Stomach (tissue), 9 donors: ENCODE data around the gene TCN2. TPM values are rescaled to one million over a fixed set of nuclear protein-coding genes. Genes with fewer than 3 reads are reported as not detected.
"Not testable (repeated sequence)": the region's sequence is repeated elsewhere in the genome, so short reads cannot be mapped to it uniquely, and the experiment has no call there.

Source experiments
- DNase-seq, 2 donors: peaks; one replicate each; pipeline versions ENCODE4 v3.0.0 to v3.0.0-alpha.2; 2013 to 2019
- H3K27ac ChIP-seq, 5 donors: fragments of 200-600 bp in 4 of 5; sonication (generic) in 4 of 5; one replicate each; pipeline ENCODE4 v1.5.1; 2013 to 2019; ENCODE audit warnings: mild to moderate bottlenecking in 1 of 5, moderate library complexity in 1 of 5
- H3K27me3 ChIP-seq, 3 donors: fragments of 200-600 bp; sonication (generic); one replicate each; pipeline ENCODE4 v1.5.1; 2017 to 2019; ENCODE audit warnings: mixed run types in 1 of 3
- H3K36me3 ChIP-seq, 4 donors: fragments of 200-600 bp; sonication (generic); 1 replicate in 3 of 4; 2 replicates in 1 of 4; pipeline ENCODE4 v1.5.1; 2016 to 2019
- H3K4me1 ChIP-seq, 4 donors: fragments of 200-600 bp; sonication (generic); one replicate each; pipeline ENCODE4 v1.5.1; 2016 to 2019
- H3K4me3 ChIP-seq, 4 donors: fragments of 200-600 bp; sonication (generic) in 3 of 4; one replicate each; pipeline ENCODE4 v1.5.1; 2016 to 2019; ENCODE audit warnings: mild to moderate bottlenecking in 1 of 4
- H3K9me3 ChIP-seq, 4 donors: fragments of 200-600 bp; sonication (generic); one replicate each; pipeline ENCODE4 v1.5.1; 2016 to 2019
- CTCF ChIP-seq, 7 experiments: fragments of 450-650 bp in 4 of 7; fragments of 200-600 bp in 3 of 7; sonication (generic) in 3 of 7; IDR thresholded peaks; one replicate each; pipeline ENCODE4 v1.5.1; 2016 to 2019; ENCODE audit warnings: antibody characterized with exemption in 7 of 7, control low read depth in 2 of 7, mild to moderate bottlenecking in 1 of 7
- EP300 ChIP-seq: sonication (generic); formaldehyde crosslinking; IDR thresholded peaks from one replicate; pipeline ENCODE4 v1.6.1; 2017; ENCODE audit warnings: antibody characterized with exemption
- POLR2A ChIP-seq, 4 donors: fragments of 450-650 bp; IDR thresholded peaks; one replicate each; pipeline ENCODE4 v1.6.1; 2016; ENCODE audit warnings: antibody characterized with exemption in 4 of 4, control low read depth in 2 of 4, mild to moderate bottlenecking in 1 of 4, moderate library complexity in 1 of 4
- POLR2AphosphoS5 ChIP-seq, 3 donors: sonication (generic); formaldehyde crosslinking; IDR thresholded peaks; one replicate each; pipeline ENCODE4 v1.6.1; 2016; ENCODE audit warnings: antibody characterized with exemption in 3 of 3
- WGBS, 5 donors: extraction: QIAGEN DNeasy Blood & Tissue Kit in 3 of 5; methylation state at CpG; one replicate each; pipeline versions ENCODE4 v1.1.5 to v1.1.7; 2013 to 2018; 5-methylcytosine and 5-hydroxymethylcytosine counted together
- intact Hi-C: fragments of 100-400 bp; cut with DNase I; formaldehyde crosslinking; loops from one replicate; pipeline ENCODE4 v1.15.1; 2023; ENCODE audit warnings: low total_unique reads
- polyA plus RNA-seq, 3 donors: library from polyadenylated mRNA; stranded (reverse); fragments of 200-250 nt; gene quantifications; one replicate each; pipeline ENCODE4 v1.2.3, GENCODE V29; 2013
- total RNA-seq, 5 donors: library from RNA; depleted of rRNA; stranded (reverse); fragments of >200 nt; gene quantifications; one replicate each; pipeline versions ENCODE4 v1.1.0 to v1.2.3, GENCODE V29; 2014 to 2016
- donor health status: healthy with polysubstance abuse.
- donor health status: Bipolar disorder and iron deficiency.
- donor health status: healthy.

The TCN2 gene
- total and polyA plus RNA-seq, 8 donors: 1.4 to 16.3 (median 4.2) TPM

GRCh38 chr22:30614879-30615278, 7.9 kb downstream of the TCN2 start:
- H3K36me3 ChIP-seq: peaks cover 0 to 97% (median 63%) of the 10 kb centered on the region in 4 donors
- no peak overlapping the region for H3K4me3 ChIP-seq
- intact Hi-C loops: no loop called here
- no peak for TF ChIP-seq CTCF (IDR thresholded peaks at IDR 0.05)
- no peak for TF ChIP-seq POLR2A (IDR thresholded peaks at IDR 0.05)
- TF ChIP-seq POLR2AphosphoS5 (IDR thresholded peaks at IDR 0.05): no peak
- no peak for TF ChIP-seq EP300
- no peaks in the 10 kb centered on the region for H3K9me3 ChIP-seq
- DNase-seq: no peak
- H3K27me3 ChIP-seq: no peaks in the 10 kb centered on the region
- peak overlapping the region in 1 of 5 donors; percentile 19 for H3K27ac ChIP-seq
- H3K4me1 ChIP-seq: peaks cover under 1 to 4% (median 2%) of the 10 kb centered on the region in 4 donors

GRCh38 chr22:30615543-30615954, 8.6 kb downstream of the TCN2 start:
- intact Hi-C loops: no loop called here
- Histone ChIP-seq H3K36me3 (peaks cover 0 to 99% (median 68%) of the 10 kb centered on the region in 4 donors), H3K4me3 (no peak overlapping the region), H3K9me3 (no peaks in the 10 kb centered on the region), H3K27ac (peak overlapping the region in 1 of 5 donors; percentile 19), H3K27me3 (no peaks in the 10 kb centered on the region), H3K4me1 (no peaks in the 10 kb centered on the region)
- WGBS, 5 donors: 83 to 88% (median 84%) methylated on average over 6 to 7 of the region's 7 CpGs
- TF ChIP-seq POLR2A (IDR thresholded peaks at IDR 0.05) (no peak), CTCF (IDR thresholded peaks at IDR 0.05) (no peak), POLR2AphosphoS5 (IDR thresholded peaks at IDR 0.05) (no peak), EP300 (no peak)
- DNase-seq: no peak

GRCh38 chr22:30617819-30618218, 10.8 kb downstream of the TCN2 start:
- Histone ChIP-seq H3K27ac (no peak overlapping the region), H3K4me3 (no peak overlapping the region), H3K27me3 (no peaks in the 10 kb centered on the region), H3K4me1 (no peaks in the 10 kb centered on the region), H3K36me3 (peaks cover 0 to 99% (median 65%) of the 10 kb centered on the region in 4 donors), H3K9me3 (no peaks in the 10 kb centered on the region)
- no peak for TF ChIP-seq EP300
- TF ChIP-seq POLR2AphosphoS5 (IDR thresholded peaks at IDR 0.05): no peak
- TF ChIP-seq CTCF (IDR thresholded peaks at IDR 0.05): no peak
- no peak for TF ChIP-seq POLR2A (IDR thresholded peaks at IDR 0.05)
- no peak for DNase-seq
- 81 to 91% (median 86%) methylated on average over 6 of the region's 6 CpGs for WGBS, 5 donors
- intact Hi-C loops: no loop called here

- intact Hi-C loops, H3K27me3 ChIP-seq, H3K4me3 ChIP-seq, H3K27ac ChIP-seq, DNase-seq, H3K9me3 ChIP-seq, H3K4me1 ChIP-seq: not testable (repeated sequence)
- peaks cover 0 to 86% (median 58%) of the 10 kb centered on the region in 4 donors for H3K36me3 ChIP-seq
- WGBS, 5 donors: 87 to 97% (median 95%) methylated on average over 6 of the region's 6 CpGs
Observed at GRCh38 chr22:30619909-30620308, 12.9 kb downstream of the TCN2 start.

GRCh38 chr22:30626413-30626812, 19.4 kb downstream of the TCN2 start:
- H3K9me3 ChIP-seq: no peaks in the 10 kb centered on the region
- no peak for TF ChIP-seq CTCF (IDR thresholded peaks at IDR 0.05)
- TF ChIP-seq EP300: no peak
- TF ChIP-seq POLR2A (IDR thresholded peaks at IDR 0.05): no peak
- TF ChIP-seq POLR2AphosphoS5 (IDR thresholded peaks at IDR 0.05): no peak
- peaks cover 0 to 41% (median 17%) of the 10 kb centered on the region in 4 donors for H3K36me3 ChIP-seq
- intact Hi-C loops: no loop called here
- H3K27me3 ChIP-seq: no peaks in the 10 kb centered on the region
- no peak for DNase-seq
- no peaks in the 10 kb centered on the region for H3K4me1 ChIP-seq
- H3K4me3 ChIP-seq: no peak overlapping the region
- 81 to 100% (median 89%) methylated on average over 4 to 5 of the region's 5 CpGs for WGBS, 5 donors
- no peak overlapping the region for H3K27ac ChIP-seq
